Peyer's patch (tissue), 4 donors: Measurements from ENCODE around the gene ZNF160.

Experiments used
- POLR2A ChIP-seq, 2 donors: fragments of 450-650 bp; IDR thresholded peaks; one replicate each; pipeline ENCODE4 v1.5.1; 2017; ENCODE audit warnings: antibody characterized with exemption in 2 of 2, mild to moderate bottlenecking in 2 of 2, moderate library complexity in 2 of 2
- TF ChIP-seq, protein P1 (sequence below), 6 experiments: fragments of 450-650 bp in 4 of 6; fragments of 200-600 bp in 2 of 6; sonication (generic) in 1 of 6; IDR thresholded peaks; one replicate each; pipeline ENCODE4 v1.5.1; 2017 to 2019; ENCODE audit warnings: antibody characterized with exemption in 6 of 6, mild to moderate bottlenecking in 3 of 6, moderate library complexity in 1 of 6

- TF ChIP-seq, protein P1, sequence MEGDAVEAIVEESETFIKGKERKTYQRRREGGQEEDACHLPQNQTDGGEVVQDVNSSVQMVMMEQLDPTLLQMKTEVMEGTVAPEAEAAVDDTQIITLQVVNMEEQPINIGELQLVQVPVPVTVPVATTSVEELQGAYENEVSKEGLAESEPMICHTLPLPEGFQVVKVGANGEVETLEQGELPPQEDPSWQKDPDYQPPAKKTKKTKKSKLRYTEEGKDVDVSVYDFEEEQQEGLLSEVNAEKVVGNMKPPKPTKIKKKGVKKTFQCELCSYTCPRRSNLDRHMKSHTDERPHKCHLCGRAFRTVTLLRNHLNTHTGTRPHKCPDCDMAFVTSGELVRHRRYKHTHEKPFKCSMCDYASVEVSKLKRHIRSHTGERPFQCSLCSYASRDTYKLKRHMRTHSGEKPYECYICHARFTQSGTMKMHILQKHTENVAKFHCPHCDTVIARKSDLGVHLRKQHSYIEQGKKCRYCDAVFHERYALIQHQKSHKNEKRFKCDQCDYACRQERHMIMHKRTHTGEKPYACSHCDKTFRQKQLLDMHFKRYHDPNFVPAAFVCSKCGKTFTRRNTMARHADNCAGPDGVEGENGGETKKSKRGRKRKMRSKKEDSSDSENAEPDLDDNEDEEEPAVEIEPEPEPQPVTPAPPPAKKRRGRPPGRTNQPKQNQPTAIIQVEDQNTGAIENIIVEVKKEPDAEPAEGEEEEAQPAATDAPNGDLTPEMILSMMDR (IDR thresholded peaks at IDR 0.05) = no peak
- no peak for TF ChIP-seq POLR2A (IDR thresholded peaks at IDR 0.05)
These were observed 33.2 kb upstream of the ZNF160 start for GRCh38 chr19:53136432-53136831.
